HCEC 1CT (cell line): ENCODE measurements around the gene CYB5R2.

Source experiments
- DNase-seq: peaks from one replicate; pipeline ENCODE4 v3.0.0-alpha.2; 2017

Gene CYB5R2

DNA sequence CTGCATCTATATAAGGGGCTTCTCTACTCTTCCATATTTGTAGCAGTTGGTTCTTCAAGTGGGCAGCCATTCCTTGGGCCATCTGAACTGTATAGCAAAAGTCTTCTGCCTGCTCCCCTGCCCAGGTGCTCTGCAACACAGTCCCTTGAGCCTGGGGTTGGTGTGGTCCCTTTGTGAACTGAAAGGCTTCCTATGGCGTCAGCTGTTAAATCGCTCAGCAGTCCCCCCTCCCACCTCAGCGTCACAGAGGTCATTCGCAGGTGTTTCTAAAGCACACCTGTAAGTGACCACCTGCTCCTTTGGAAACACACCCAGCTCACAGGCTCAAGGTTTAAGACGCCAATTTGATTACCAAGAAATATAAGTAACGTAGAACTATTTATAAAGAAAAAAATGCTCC, 37.0 kb downstream of the CYB5R2 start:
- no peak for DNase-seq

DNA sequence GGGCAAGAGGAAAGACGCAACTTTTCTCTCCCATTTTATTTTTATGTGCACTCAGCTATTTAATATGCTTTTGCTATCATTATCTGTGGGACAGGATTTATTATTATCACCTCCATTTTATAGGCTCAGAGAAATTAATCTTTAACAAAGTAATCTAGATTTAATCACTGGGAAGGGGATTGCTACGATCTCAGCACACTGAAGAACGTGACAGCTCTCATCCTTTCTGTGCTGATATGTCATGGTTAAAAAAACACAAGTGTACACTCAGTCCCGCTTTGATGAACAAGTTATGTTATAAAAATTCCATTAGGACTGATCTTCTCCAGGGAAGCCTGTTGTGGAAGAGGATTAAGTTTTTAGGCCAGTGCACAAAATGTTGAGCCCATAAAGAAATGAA, 37.6 kb downstream of the CYB5R2 start:
- DNase-seq, result no peak

DNA sequence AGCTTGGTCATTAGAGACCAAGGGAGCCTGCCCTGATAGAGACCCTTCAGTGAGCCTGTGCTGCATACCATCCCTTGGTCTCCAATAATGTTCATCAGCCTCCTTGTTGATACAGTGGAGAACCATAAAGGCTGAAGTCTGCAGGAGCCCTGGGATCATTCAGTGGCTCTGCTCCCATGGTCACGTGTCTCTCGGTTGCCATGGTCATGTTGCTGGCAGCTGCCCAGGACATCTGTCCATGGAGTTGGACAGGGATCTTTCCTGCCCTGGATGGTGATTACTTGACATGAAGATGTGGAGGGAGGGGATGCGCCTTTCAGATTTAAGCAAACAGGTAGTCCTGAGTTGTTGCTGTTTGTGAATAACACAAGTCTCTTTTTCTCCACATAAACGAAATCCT, 38.2 kb downstream of the CYB5R2 start:
- no peak for DNase-seq

DNA sequence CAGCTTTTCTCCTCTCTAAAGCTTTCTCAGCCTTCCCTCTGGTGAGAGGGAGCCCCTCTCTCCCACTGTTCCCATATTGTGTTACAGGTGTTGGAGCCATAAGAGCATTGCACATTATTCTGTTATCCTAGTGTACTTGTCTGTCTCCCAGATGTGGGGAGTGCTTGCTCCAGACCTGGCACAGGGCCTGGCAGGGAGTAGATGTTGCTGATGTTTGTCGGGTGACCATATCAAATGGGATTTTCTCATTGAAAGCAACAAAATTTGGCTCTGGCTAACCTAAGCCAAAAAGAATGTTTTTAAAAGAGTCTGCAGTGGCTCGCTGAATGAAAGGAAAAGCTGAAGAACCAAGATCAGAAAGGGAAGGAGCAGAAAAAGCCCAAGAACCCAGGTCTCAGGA, 41.1 kb downstream of the CYB5R2 start:
- DNase-seq, result no peak

DNA sequence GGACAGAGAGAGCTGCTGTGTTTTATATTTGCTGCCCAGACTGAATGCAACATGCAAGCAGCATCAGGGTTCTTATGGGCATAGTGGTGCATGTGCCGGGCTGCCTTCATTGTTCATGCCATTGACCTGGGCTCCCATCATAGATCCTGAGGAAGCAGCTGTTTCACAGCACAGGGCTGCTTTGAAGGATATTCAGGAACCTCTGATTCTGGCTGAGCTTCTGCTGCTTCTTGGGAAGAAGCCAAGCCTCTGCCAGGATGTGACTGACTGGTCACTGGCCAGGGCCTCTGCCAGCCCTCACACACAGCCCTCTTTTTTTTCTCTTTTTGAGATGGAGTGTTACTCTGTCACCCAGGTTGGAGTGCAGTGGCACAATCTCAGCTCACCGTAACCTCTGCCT, 43.3 kb downstream of the CYB5R2 start:
- DNase-seq, result no peak

DNA sequence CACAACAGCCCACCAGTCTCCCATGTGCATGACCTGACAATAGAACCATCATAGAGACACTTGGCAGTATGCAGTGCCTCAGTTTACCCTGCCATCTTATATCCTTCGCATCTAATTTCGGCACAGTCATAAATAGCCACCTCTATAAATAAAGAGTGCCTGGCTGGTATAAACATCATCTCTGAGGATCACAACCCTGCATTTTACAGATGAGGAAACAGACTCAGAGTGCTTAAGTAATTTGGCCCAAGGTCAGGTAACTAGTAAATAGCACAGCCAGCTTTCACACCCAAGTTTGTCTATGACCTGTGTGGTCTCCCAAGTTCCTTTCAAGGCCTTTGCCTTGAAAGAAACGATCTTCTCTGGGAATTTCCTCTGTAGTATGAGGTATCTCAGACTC, 44.6 kb downstream of the CYB5R2 start:
- no peak for DNase-seq

DNA sequence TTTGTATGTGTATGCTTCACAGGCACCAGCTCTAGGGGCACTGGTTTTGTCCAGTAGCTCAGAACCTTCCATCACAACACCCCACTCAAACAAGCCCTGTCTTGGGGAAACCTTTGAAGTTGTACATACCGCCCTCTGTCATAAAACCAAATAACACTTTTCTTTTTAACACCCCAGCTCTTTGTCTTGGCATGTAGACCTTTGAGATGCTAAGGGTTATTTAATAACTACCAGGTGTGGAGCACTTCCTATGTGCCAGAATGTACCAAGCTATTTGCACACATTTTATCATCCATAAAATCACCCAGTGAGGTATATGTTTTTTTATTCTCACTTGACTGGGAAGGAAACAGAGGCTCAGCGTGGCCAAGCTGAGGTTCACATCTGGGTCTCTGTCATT, 50.6 kb downstream of the CYB5R2 start:
- no peak for DNase-seq

DNA sequence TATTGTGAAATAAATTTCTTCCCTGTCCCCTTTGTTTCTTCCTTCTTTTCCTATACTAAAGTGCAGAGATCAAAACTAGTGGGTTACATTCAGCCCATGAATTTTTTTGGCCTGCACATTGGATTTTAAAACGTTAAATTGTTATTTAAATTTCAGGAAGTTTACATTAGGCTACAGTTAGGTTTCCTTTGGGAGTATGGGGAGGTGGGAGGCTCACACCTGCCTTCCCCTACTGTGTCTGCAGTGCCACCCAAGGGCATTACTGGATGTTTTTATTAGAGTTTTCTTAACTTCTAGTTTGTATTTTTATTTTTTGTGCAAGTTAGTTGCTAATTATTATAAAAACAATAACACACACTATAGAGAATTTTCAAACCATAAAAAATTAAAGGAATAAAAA, 51.7 kb downstream of the CYB5R2 start:
- DNase-seq, result no peak

DNA sequence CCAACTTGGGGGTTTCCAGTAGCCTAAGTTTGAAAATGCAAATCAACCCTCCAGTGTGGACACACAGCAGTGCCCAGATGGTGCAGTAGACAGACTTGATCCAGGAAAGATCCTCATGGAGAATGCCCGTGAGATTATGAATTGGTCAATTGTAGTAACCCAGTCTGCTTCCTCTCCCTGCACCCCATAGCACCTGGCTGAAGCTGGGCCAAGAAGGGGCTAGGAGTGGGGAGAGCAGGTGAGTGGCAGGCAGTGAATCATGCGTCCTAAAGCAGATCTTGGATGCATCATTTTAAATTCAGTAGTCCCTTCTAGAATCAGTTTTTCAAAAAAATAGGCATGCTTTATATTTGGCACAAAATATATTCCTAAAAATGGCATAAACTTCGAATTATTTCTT, 52.2 kb downstream of the CYB5R2 start:
- DNase-seq, result no peak

DNA sequence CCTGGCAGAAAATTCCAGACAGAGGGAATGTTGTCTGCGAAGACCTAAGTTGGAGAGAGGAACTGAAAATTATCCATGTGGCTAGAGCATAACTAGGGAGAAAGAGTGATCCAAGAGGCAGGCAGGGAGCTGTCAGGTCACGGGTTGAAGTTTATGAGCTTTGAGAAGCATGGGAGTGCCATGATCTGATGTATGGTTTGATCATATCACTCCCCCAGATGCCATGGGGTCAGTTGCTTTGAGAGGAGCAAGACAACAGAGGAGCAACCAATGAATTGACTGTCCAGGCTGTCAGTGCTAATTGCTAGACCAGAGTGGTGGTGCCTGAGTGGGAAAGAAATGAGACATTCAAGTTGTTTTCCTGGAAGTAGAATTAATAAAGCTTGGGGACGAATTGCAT, 54.0 kb downstream of the CYB5R2 start:
- no peak for DNase-seq

DNA sequence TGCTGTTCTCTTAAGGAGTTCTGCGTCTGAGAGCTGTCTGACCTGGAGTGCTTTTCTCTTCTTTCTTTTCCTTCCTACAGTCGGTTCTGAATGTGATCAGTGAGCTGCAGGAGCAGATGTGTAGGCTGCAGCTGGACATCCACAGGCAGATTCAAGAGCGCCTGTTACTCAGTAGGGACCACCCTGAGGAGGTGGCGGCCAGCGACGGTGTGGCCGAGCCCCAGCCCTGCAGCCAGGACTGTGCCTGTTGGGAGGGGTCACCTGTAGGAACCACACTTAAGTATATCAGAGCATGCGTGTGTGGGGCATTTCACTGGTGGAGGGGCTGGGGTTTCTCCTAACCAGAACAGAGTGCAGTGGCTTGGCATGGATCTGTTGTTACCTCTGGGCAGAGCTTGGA, 56.3 kb downstream of the CYB5R2 start:
- no peak for DNase-seq
